Suprapubic skin (tissue), 4 donors: ENCODE data around the gene RC3H2.

Source experiments
- CTCF ChIP-seq, 2 donors: fragments of 200-600 bp in 1 of 2; fragments of 450-650 bp in 1 of 2; sonication (generic) in 1 of 2; IDR thresholded peaks; one replicate each; pipeline ENCODE4 v1.5.1; 2016 to 2019; ENCODE audit warnings: antibody characterized with exemption in 2 of 2, mild to moderate bottlenecking in 1 of 2, moderate library complexity in 1 of 2
- EP300 ChIP-seq: sonication (generic); formaldehyde crosslinking; IDR thresholded peaks from one replicate; pipeline ENCODE4 v1.6.1; 2017; ENCODE audit warnings: antibody characterized with exemption
- POLR2A ChIP-seq, 2 donors: fragments of 450-650 bp; IDR thresholded peaks; one replicate each; pipeline ENCODE4 v1.6.1; 2017; ENCODE audit warnings: antibody characterized with exemption in 2 of 2, mild to moderate bottlenecking in 2 of 2, moderate library complexity in 2 of 2
- POLR2AphosphoS5 ChIP-seq, 3 donors: sonication (generic); formaldehyde crosslinking; IDR thresholded peaks; one replicate each; pipeline ENCODE4 v1.6.1; 2017; ENCODE audit warnings: antibody characterized with exemption in 3 of 3

GRCh38 chr9:122950263-122950662, 45.1 kb upstream of the RC3H2 start:
- TF ChIP-seq CTCF (IDR thresholded peaks at IDR 0.05), result no peak
- TF ChIP-seq EP300, result no peak
- no peak for TF ChIP-seq POLR2AphosphoS5 (IDR thresholded peaks at IDR 0.05)
- no peak for TF ChIP-seq POLR2A (IDR thresholded peaks at IDR 0.05)
